Ishikawa (cell line): ENCODE results near the gene NOL4L.

Experiments
- CEBPB ChIP-seq: IDR thresholded peaks from 2 replicates; pipeline ENCODE4 v1.6.1; 2012
- CREB1 ChIP-seq: IDR thresholded peaks from 2 replicates; pipeline ENCODE4 v1.6.1; 2012; ENCODE audit warnings: low read depth
- EGR1 ChIP-seq: IDR thresholded peaks from 2 replicates; pipeline ENCODE4 v1.6.1; 2012
- EP300 ChIP-seq: IDR thresholded peaks from 2 replicates; pipeline ENCODE4 v1.6.1; 2012; ENCODE audit warnings: borderline replicate concordance
- FOXM1 ChIP-seq: IDR thresholded peaks from 2 replicates; pipeline ENCODE4 v1.6.1; 2012; ENCODE audit warnings: low read depth, borderline replicate concordance
- NFIC ChIP-seq: IDR thresholded peaks from 2 replicates; pipeline ENCODE4 v1.6.1; 2012
- RAD21 ChIP-seq: IDR thresholded peaks from 2 replicates; pipeline ENCODE4 v1.6.1; 2012; ENCODE audit warnings: low read depth
- TAF1 ChIP-seq: IDR thresholded peaks from 2 replicates; pipeline ENCODE4 v1.6.1; 2012; ENCODE audit warnings: low read depth, mild to moderate bottlenecking
- TCF12 ChIP-seq: IDR thresholded peaks from 2 replicates; pipeline ENCODE4 v1.6.1; 2012; ENCODE audit warnings: low read depth
- TEAD4 ChIP-seq: IDR thresholded peaks from 2 replicates; pipeline ENCODE4 v1.6.1; 2012
- YY1 ChIP-seq: IDR thresholded peaks from 2 replicates; pipeline ENCODE4 v1.6.1; 2012; ENCODE audit warnings: low read depth
- ZBTB7A ChIP-seq: IDR thresholded peaks from 2 replicates; pipeline ENCODE4 v1.6.1; 2012; ENCODE audit warnings: low read depth
- TF ChIP-seq, protein P1 (sequence below): IDR thresholded peaks from 2 replicates; pipeline ENCODE4 v1.6.1; 2012
- TF ChIP-seq, protein P2 (sequence below): IDR thresholded peaks from 2 replicates; pipeline ENCODE4 v1.6.1; 2012
- TF ChIP-seq, protein P3 (sequence below): IDR thresholded peaks from 2 replicates; pipeline ENCODE4 v1.6.1; 2012; ENCODE audit warnings: low read depth, mild to moderate bottlenecking

The NOL4L gene

DNA sequence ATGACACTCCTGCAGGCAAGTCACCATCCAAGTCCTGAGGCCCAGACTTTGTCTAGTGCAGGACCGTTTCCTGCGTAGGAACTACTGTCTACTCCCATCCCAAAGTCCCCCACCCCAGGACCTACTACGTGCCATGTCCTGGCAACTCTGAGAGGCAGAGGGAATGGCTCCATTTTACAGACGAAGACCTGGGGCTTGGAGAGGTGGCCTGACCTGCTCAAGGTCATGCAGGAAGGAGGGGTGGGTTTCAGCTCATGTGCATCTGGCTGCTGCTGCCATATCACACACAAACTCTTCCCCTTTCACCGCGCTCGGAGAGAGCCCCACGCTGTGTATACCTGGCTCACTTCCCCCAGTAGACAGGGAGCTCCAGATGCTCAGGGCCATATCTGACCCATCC lies 1.2 kb upstream of the NOL4L start:
- no peak for TF ChIP-seq TAF1
- no peak for TF ChIP-seq TEAD4
- TF ChIP-seq NFIC, result no peak
- TF ChIP-seq FOXM1, result no peak
- TF ChIP-seq TCF12, result no peak
- TF ChIP-seq, protein P1, sequence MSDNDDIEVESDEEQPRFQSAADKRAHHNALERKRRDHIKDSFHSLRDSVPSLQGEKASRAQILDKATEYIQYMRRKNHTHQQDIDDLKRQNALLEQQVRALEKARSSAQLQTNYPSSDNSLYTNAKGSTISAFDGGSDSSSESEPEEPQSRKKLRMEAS, result no peak
- TF ChIP-seq, protein P2, sequence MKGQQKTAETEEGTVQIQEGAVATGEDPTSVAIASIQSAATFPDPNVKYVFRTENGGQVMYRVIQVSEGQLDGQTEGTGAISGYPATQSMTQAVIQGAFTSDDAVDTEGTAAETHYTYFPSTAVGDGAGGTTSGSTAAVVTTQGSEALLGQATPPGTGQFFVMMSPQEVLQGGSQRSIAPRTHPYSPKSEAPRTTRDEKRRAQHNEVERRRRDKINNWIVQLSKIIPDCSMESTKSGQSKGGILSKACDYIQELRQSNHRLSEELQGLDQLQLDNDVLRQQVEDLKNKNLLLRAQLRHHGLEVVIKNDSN, result no peak
- TF ChIP-seq CEBPB, result no peak
- no peak for TF ChIP-seq RAD21
- TF ChIP-seq, protein P3, sequence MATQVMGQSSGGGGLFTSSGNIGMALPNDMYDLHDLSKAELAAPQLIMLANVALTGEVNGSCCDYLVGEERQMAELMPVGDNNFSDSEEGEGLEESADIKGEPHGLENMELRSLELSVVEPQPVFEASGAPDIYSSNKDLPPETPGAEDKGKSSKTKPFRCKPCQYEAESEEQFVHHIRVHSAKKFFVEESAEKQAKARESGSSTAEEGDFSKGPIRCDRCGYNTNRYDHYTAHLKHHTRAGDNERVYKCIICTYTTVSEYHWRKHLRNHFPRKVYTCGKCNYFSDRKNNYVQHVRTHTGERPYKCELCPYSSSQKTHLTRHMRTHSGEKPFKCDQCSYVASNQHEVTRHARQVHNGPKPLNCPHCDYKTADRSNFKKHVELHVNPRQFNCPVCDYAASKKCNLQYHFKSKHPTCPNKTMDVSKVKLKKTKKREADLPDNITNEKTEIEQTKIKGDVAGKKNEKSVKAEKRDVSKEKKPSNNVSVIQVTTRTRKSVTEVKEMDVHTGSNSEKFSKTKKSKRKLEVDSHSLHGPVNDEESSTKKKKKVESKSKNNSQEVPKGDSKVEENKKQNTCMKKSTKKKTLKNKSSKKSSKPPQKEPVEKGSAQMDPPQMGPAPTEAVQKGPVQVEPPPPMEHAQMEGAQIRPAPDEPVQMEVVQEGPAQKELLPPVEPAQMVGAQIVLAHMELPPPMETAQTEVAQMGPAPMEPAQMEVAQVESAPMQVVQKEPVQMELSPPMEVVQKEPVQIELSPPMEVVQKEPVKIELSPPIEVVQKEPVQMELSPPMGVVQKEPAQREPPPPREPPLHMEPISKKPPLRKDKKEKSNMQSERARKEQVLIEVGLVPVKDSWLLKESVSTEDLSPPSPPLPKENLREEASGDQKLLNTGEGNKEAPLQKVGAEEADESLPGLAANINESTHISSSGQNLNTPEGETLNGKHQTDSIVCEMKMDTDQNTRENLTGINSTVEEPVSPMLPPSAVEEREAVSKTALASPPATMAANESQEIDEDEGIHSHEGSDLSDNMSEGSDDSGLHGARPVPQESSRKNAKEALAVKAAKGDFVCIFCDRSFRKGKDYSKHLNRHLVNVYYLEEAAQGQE, result no peak
- no peak for TF ChIP-seq YY1
- no peak for TF ChIP-seq EGR1
- no peak for TF ChIP-seq ZBTB7A
- no peak for TF ChIP-seq CREB1
- TF ChIP-seq EP300, result no peak

DNA sequence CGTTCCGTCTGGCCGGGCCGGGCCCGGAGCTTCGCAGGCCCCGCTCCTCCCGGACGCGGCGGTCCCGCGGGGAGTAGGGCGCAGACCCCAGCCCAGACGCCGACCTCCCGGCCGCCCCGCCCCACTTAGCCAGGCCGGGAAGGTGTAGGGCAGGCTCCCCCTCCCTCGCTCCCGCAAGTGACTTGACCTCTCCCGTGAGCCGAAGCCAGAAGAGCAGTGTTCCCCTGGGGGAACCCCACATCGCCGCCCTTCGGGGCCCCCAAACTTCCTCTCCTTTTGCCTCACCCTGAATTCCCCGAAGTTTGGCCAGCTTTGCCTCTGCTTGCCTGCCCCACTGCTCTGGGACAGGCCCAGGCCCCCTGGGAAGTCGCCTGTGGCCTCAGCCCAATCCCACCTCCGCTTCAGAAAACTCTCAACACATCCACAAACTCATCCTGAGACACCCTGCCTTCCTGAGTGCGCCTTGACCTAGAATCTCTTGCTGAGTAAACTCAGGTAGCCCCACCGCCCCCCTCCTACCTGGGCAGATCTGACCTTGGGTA lies 524 bp upstream of the NOL4L start:
- TF ChIP-seq YY1 (no peak), TCF12 (no peak), EP300 (no peak)

DNA sequence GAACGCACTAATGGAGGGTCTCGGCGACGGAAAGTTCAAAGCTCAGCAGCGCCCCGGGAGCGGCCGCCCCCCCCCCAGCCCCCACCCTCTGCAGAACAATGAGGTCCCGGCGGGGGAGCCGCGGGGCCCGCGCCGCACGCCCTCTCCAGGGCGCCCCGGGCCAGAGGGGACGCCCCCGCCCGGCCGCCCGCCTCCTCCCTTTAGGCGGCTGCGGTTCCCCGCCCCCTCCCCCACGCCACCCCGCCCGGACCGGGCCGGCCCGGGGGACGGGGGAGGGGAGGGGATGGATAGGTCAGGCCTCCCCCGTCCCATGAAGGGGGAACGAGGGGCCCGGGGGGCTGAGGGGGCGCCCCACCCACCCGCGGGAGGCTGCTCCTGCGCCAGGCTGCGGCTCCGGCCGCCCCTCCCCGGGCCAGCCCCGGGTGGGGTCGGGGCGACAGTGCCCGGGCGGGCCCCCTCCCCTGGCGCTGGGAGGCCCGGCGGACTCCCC lies 1.5 kb downstream of the NOL4L start:
- TF ChIP-seq YY1 (no peak), CREB1 (no peak), RAD21 (no peak), CEBPB (no peak), TEAD4 (no peak), FOXM1 (no peak), EGR1 (no peak), TCF12 (no peak), NFIC (no peak), TAF1 (no peak), EP300 (no peak), ZBTB7A (no peak; the same call in 1 of the 2 replicates)
- TF ChIP-seq, protein P2, result no peak
- TF ChIP-seq, protein P3, result no peak
- TF ChIP-seq, protein P1, result no peak

DNA sequence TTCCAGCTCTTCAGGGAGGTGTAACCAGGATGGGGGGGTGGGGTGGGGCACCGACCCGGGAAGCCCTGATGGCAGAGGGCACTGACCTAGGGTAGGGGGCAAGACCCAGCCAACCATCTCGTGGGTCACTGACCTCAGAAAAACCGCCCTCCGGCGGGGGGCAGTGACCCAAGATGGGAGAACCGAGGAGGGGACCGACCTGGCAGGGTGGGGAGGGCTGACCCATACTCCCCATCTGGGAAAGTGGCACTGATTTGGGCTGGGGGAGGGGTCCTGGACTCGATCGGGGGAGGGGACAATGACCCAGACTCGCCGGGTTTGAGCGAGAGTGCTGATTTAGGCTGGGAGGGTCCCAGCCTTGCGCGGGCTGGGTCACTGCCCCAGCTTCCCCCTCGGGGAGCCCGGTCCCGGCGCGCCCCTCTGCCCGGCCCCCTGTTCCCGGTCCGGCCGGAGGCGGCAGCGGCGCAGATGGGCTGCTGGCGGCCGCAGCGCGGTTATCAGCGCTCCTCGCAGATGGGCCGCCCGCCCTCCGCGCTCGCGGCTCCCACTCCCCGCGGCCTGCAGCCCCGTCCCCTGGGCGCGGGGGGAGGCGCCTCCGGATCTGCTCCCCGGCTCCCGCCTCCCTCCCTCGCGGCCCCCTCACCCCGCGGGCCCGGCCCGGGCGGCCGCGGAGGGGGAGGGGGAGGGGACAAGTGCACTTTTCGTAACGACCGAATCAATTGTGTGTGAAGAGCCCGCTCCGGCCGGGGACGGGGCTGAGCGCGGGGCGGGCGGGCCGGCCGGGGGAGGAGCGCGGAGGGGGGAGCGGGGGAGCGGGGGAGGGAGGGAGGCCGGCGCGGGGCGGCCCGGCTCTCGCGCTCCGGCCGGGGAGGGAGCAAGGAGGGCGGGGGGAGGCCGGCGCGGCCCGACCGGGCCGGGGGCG lies 2.2 kb downstream of the NOL4L start:
- TF ChIP-seq CREB1 (no peak), YY1 (no peak), EGR1 (no peak), RAD21 (no peak), NFIC (no peak), TAF1 (no peak), EP300 (no peak), CEBPB (no peak), TCF12 (no peak; the same call in 1 of the 2 replicates), TEAD4 (no peak), ZBTB7A (no peak; the same call in 1 of the 2 replicates), FOXM1 (no peak)
- TF ChIP-seq, protein P3, result no peak
- TF ChIP-seq, protein P2, result no peak
- TF ChIP-seq, protein P1, result no peak
